ENCODE measurements around the gene MYOM1. TPM values are rescaled to one million over a fixed set of nuclear protein-coding genes. Genes with fewer than 3 reads are reported as not detected.
A peak's percentile ranks its signal among the peaks of the same experiment; 100 is the strongest.

Gene MYOM1
- total RNA-seq, 1 donor from 2014 or later: 4.9 TPM

GRCh38 chr18:3261373-3262233 lies 41.8 kb upstream of the MYOM1 start, which contains the start of gene MYL12B:
MYL12B (plus strand) TSS chr18:3262133; CDS start chr18:3272899, 10,766 bp downstream.
- H3K9me3 Mint-ChIP-seq: no peaks in the 10 kb centered on the region
- peak within 1 kb of the TSS; percentile 97 for H3K27ac Mint-ChIP-seq
- H3K4me3 Mint-ChIP-seq: peak within 1 kb of the TSS; percentile 94
- peaks cover 80% of the 10 kb centered on the region for H3K4me1 Mint-ChIP-seq
- peaks cover 37% of the 10 kb centered on the region for H3K36me3 Mint-ChIP-seq (ENCODE audit: low read depth)
- POLR2A ChIA-PET: interaction anchor here (0.6 to 5.7 kb wide), 26 partner anchors 8 to 603 kb away, joined by 3 to 166 read pairs (median 4); partner anchors contain the start of gene MYL12A
- H3K27me3 Mint-ChIP-seq: no peaks in the 10 kb centered on the region
- ATAC-seq (ENCODE audit: low read depth): peak; percentile 83
- TF ChIP-seq, protein P1, sequence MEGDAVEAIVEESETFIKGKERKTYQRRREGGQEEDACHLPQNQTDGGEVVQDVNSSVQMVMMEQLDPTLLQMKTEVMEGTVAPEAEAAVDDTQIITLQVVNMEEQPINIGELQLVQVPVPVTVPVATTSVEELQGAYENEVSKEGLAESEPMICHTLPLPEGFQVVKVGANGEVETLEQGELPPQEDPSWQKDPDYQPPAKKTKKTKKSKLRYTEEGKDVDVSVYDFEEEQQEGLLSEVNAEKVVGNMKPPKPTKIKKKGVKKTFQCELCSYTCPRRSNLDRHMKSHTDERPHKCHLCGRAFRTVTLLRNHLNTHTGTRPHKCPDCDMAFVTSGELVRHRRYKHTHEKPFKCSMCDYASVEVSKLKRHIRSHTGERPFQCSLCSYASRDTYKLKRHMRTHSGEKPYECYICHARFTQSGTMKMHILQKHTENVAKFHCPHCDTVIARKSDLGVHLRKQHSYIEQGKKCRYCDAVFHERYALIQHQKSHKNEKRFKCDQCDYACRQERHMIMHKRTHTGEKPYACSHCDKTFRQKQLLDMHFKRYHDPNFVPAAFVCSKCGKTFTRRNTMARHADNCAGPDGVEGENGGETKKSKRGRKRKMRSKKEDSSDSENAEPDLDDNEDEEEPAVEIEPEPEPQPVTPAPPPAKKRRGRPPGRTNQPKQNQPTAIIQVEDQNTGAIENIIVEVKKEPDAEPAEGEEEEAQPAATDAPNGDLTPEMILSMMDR (IDR thresholded peaks at IDR 0.05): no peak
- CTCF ChIA-PET: interaction anchor here (1.6 kb wide), 1 partner anchor 15 kb away, joined by 11 read pairs; the partner anchor contains the start of gene MYL12A
- peak; percentile 81 for DNase-seq
- intact Hi-C loops (cut with micrococcal nuclease): loop anchor here (1.0 to 5.0 kb wide), 5 partner anchors 14 to 689 kb away; partner anchors contain the start of genes METTL4, MYL12A, NDC80 and TGIF1

- ATAC-seq (ENCODE audit: low read depth): no peak
- POLR2A ChIA-PET: interaction anchor here (1.0 to 5.7 kb wide), 22 partner anchors 9 to 603 kb away, joined by 3 to 166 read pairs (median 4); partner anchors contain the start of gene MYL12A
- Mint-ChIP-seq H3K27ac (peak overlapping the region; percentile 97), H3K9me3 (no peaks in the 10 kb centered on the region), H3K4me3 (peak overlapping the region; percentile 94), H3K4me1 (peaks cover 80% of the 10 kb centered on the region), H3K36me3 (ENCODE audit: low read depth) (peaks cover 39% of the 10 kb centered on the region), H3K27me3 (no peaks in the 10 kb centered on the region)
- intact Hi-C loops (cut with micrococcal nuclease): loop anchor here (1.0 to 5.0 kb wide), 5 partner anchors 14 to 689 kb away; partner anchors contain the start of genes METTL4, MYL12A, NDC80 and TGIF1
- CTCF ChIA-PET: interaction anchor here (1.6 kb wide), 1 partner anchor 14 kb away, joined by 11 read pairs; the partner anchor contains the start of gene MYL12A
- no peak for DNase-seq
- TF ChIP-seq, protein P1 (IDR thresholded peaks at IDR 0.05): no peak
Observed at GRCh38 chr18:3260995-3261372, 41.2 kb upstream of the MYOM1 start.

GRCh38 chr18:3257627-3258120 lies 37.9 kb upstream of the MYOM1 start:
- intact Hi-C loops (cut with micrococcal nuclease): no loop called here
- no peak overlapping the region for H3K4me3 Mint-ChIP-seq
- peaks cover 68% of the 10 kb centered on the region for H3K36me3 Mint-ChIP-seq (ENCODE audit: low read depth)
- DNase-seq (no peak), ATAC-seq (ENCODE audit: low read depth) (no peak)
- POLR2A ChIA-PET: no interaction called here
- TF ChIP-seq, protein P1 (IDR thresholded peaks at IDR 0.05): no peak
- H3K9me3 Mint-ChIP-seq: no peaks in the 10 kb centered on the region
- CTCF ChIA-PET: interaction anchor here (1.2 kb wide), 1 partner anchor 409 kb away, joined by 3 read pairs; no protein-coding TSS in a partner anchor
- peak overlapping the region; percentile 86 for H3K27ac Mint-ChIP-seq
- H3K4me1 Mint-ChIP-seq: peaks cover 78% of the 10 kb centered on the region
- H3K27me3 Mint-ChIP-seq: no peaks in the 10 kb centered on the region

DNA sequence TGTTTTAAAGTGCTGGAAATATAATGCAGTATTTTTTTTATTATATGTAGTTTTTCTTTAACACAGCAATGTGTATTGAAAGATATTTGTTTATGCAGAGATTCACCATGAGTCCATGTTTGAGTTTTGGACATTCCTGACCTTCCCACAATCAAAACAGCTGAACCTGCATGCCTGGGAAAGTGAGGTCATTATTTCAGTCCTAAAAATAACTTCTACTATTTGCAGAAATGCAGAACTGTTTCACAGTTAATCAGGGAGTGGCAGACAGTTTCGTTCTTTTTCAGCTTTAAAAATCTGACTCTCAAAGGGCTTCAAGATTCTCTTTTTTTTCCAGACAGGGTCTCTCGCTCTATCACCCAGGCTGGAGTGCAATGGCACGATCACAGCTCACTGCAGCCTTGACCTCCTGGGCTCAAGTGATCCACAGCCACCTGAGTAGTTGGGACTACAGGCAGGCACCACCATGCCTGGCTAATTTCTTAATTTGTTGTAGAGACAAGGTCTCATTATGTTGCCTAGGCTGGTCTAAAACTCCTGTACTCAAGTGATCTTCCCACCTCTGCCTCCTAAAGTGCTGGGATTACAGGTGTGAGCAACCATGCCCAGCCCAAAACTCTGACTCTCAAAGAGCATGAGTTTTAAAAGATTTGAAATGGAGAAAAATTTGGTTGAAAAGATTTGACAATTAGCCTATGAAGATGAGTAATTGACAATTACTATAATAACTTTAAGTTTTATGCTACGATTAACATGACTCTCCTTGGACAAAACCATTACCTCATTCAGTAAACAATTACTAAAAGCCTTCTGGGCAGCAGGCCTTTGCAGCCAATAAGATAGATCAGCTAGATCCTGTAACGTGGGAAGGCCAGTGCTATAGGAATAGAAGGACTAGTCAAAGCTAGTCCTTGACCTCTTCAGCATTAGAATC lies 37.2 kb upstream of the MYOM1 start:
- H3K4me1 Mint-ChIP-seq: peaks cover 83% of the 10 kb centered on the region
- no peak for DNase-seq
- POLR2A ChIA-PET: interaction anchor here (1.1 to 2.0 kb wide), 4 partner anchors 9 to 337 kb away, joined by 4 to 25 read pairs (median 10); partner anchors contain the start of gene MYL12A
- H3K4me3 Mint-ChIP-seq: peak overlapping the region; percentile 57
- H3K36me3 Mint-ChIP-seq (ENCODE audit: low read depth): peaks cover 68% of the 10 kb centered on the region
- ATAC-seq (ENCODE audit: low read depth): no peak
- H3K27ac Mint-ChIP-seq: peak overlapping the region; percentile 86
- no peaks in the 10 kb centered on the region for H3K9me3 Mint-ChIP-seq
- TF ChIP-seq, protein P1 (IDR thresholded peaks at IDR 0.05): no peak
- CTCF ChIA-PET: interaction anchor here (1.2 to 2.4 kb wide), 2 partner anchors 11 to 410 kb away, joined by 3 to 7 read pairs; no protein-coding TSS in a partner anchor
- no peaks in the 10 kb centered on the region for H3K27me3 Mint-ChIP-seq
- intact Hi-C loops (cut with micrococcal nuclease): no loop called here
